Suprapubic skin (tissue), 4 donors: Measurements from ENCODE around the gene SLC25A19.

Experiments
- EP300 ChIP-seq: sonication (generic); formaldehyde crosslinking; IDR thresholded peaks from one replicate; pipeline ENCODE4 v1.6.1; 2017; ENCODE audit warnings: antibody characterized with exemption
- POLR2A ChIP-seq, 2 donors: fragments of 450-650 bp; IDR thresholded peaks; one replicate each; pipeline ENCODE4 v1.6.1; 2017; ENCODE audit warnings: antibody characterized with exemption in 2 of 2, mild to moderate bottlenecking in 2 of 2, moderate library complexity in 2 of 2
- POLR2AphosphoS5 ChIP-seq, 3 donors: sonication (generic); formaldehyde crosslinking; IDR thresholded peaks; one replicate each; pipeline ENCODE4 v1.6.1; 2017; ENCODE audit warnings: antibody characterized with exemption in 3 of 3
- TF ChIP-seq, protein P1 (sequence below), 2 donors: fragments of 200-600 bp in 1 of 2; fragments of 450-650 bp in 1 of 2; sonication (generic) in 1 of 2; IDR thresholded peaks; one replicate each; pipeline ENCODE4 v1.5.1; 2016 to 2019; ENCODE audit warnings: antibody characterized with exemption in 2 of 2, mild to moderate bottlenecking in 1 of 2, moderate library complexity in 1 of 2

- TF ChIP-seq POLR2AphosphoS5 (IDR thresholded peaks at IDR 0.05) (no peak), POLR2A (IDR thresholded peaks at IDR 0.05) (no peak), EP300 (no peak)
- TF ChIP-seq, protein P1, sequence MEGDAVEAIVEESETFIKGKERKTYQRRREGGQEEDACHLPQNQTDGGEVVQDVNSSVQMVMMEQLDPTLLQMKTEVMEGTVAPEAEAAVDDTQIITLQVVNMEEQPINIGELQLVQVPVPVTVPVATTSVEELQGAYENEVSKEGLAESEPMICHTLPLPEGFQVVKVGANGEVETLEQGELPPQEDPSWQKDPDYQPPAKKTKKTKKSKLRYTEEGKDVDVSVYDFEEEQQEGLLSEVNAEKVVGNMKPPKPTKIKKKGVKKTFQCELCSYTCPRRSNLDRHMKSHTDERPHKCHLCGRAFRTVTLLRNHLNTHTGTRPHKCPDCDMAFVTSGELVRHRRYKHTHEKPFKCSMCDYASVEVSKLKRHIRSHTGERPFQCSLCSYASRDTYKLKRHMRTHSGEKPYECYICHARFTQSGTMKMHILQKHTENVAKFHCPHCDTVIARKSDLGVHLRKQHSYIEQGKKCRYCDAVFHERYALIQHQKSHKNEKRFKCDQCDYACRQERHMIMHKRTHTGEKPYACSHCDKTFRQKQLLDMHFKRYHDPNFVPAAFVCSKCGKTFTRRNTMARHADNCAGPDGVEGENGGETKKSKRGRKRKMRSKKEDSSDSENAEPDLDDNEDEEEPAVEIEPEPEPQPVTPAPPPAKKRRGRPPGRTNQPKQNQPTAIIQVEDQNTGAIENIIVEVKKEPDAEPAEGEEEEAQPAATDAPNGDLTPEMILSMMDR (IDR thresholded peaks at IDR 0.05), result no peak
Measured at GRCh38 chr17:75308732-75309629, 19.7 kb upstream of the SLC25A19 start.
